UCSD-AML1 (cell line): Measurements from ENCODE around the gene FOSL2.

Experiments
- DNase-seq: peaks from one replicate; lab custom pipeline; 2025; ENCODE audit not compliant: unreplicated experiment; lab: John Stamatoyannopoulos, UW

FOSL2 gene

DNA sequence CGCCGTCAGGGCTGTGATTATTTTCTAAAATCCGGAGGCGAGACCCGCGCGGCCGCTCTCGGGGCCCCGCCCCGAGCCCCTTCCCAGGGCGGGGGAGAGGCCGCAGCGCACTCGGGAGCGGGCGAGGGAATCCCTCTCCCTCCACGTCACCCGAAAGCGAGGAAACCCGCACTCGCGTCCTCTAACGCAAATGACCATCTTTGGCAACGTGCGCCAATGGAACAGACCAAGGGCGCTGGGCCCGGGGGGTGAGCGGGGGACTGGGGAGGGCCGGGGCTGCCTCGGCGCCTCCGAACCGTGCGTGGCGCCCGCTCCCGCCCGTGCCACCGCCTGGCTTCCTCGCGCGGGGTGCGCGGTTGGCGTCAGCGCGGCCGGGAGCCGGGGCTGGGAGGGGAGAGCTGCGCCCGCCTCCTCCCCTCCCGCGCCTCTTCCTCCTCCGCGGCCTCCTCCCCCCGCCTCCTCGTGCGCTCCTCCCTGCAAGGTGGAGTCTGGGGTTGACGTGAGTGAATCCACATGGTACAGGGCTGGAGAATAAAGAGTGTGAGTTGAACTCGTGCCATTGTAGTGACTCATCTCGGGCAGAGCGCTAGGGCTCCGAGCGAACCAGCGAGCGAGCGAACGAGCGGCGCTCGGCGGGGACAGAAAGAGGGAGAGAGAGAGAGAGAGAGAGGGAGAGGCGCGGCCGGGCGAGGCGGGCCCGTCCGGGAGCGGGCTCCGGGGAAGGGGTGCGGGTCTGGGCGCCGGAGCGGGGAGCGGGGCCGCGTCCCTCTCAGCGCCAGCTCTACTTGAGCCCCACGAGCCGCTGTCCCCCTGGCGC lies at the start of gene FOSL2:
FOSL2 (plus strand) TSS at position 562 of the 817 bp plus-strand sequence. CDS start 863 bp downstream, outside the sequence.
- DNase-seq = peak; percentile 94

DNA sequence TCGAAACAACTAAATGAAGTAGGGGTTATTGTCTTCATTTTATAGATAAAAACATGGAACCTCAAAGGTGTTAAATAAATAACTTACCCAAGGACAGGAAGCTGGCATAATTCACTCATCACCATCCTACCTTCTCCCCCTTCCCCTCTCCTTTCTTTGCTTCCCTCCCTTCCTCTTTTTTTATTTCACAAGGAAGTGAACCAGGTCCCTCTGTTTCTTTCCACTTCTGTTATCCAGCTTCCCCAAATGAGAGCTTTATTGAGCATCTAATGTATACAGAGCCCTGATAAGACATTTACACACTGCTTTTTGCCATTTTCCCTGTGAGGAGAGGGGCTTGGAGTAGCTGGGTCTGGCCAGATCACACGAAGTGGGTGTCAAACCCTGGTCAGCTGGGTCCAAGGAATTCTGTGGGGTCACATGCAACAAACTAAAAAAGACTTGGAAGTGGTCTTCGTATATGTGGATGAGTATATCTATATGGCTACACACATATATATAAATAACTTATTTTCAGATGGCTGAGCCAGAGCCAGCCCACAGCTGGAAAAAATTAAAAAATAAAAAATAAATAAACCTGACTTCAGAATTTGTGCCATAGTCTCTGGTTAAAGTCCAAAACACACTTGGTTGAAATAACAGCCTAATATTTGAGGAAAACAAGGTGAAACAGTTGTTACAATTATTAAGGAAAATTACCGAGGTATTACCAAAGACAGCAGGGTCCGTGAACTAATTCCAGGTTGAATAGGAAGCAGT lies 49.3 kb upstream of the FOSL2 start:
- DNase-seq = no peak

DNA sequence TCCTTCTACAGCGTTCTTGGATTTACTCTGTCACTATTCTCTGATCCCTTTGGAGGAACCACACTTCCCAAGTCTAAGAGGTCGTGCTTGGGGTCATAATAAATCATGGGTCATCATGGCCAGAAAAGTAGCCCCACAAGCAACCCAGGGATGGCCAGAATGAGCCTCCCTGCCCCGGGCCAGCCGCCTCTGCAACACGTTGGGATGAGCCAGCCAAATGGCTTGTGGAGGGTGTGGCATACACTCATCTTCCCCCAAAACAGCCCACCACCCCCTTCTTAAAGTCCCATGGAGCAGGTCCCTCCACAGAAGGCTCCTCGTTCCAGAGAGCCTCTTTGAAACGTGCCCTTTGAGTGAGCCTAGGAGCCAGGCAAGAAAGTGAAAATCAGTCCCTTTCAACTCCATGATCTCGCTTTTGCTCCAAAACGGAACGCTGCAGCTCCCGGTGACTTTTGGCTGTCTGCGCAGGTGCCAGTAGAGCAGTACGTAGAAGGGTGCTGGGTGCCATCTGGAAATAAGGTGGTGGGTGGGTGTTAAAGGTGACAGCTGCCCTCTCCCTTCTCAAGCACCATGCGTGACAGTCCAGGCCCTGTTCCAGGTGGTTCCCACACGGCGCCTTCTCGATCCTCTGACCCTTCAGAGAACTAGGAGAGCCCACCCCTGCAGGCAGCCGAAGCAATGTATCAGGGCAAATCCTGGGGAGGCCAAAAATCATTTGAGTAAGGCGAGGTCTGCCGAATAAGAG lies 48.5 kb upstream of the FOSL2 start:
- no peak for DNase-seq

GRCh38 chr2:28344756-28345373 lies 47.8 kb upstream of the FOSL2 start:
- DNase-seq = no peak

- DNase-seq = no peak
Observed at GRCh38 chr2:28345619-28346018, 47.0 kb upstream of the FOSL2 start.

DNA sequence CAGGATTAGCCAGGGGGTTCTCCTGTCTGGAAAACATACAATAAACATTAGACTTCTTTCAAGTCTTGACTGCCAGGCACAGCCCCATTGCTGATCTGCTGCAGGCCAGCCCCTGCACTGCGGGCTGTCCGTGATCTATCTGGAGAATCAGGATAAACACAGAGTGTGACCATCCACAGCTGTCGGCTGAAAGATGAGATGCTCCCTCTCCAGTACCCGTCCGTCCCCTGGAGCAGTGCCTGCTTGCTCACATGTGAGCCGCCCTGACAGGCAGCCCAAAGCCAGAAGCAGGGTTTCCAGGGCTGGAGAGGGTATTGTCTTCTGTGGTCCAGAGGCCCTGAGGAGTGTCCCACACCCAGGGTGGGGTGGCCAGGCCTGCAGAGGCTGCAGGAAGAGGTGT lies 46.1 kb upstream of the FOSL2 start:
- DNase-seq = no peak

DNA sequence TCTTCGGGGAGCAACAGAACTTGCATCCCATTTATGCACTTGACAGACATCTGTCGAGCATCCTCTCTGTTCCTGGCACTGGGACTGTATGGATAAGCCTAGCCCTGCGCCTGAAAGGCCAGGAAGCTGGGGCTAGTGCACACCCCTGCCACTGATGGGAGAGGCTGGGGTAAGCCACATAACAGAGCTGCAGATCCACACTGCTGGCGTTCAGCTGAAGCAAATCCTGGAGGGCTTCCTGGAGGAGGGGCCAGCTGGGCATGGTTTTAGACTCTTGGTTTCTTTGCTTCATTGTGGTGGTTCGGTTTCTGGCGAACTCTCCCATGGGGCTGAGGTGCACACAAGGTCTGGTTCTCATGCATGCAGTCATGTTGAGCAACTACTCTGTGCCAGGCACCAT lies 45.5 kb upstream of the FOSL2 start:
- no peak for DNase-seq

- DNase-seq = no peak
Observed at GRCh38 chr2:28347596-28347995, 45.1 kb upstream of the FOSL2 start.

GRCh38 chr2:28348149-28348567 lies 44.5 kb upstream of the FOSL2 start:
- DNase-seq = peak; percentile 74

GRCh38 chr2:28348921-28349320 lies 43.7 kb upstream of the FOSL2 start:
- no peak for DNase-seq

DNA sequence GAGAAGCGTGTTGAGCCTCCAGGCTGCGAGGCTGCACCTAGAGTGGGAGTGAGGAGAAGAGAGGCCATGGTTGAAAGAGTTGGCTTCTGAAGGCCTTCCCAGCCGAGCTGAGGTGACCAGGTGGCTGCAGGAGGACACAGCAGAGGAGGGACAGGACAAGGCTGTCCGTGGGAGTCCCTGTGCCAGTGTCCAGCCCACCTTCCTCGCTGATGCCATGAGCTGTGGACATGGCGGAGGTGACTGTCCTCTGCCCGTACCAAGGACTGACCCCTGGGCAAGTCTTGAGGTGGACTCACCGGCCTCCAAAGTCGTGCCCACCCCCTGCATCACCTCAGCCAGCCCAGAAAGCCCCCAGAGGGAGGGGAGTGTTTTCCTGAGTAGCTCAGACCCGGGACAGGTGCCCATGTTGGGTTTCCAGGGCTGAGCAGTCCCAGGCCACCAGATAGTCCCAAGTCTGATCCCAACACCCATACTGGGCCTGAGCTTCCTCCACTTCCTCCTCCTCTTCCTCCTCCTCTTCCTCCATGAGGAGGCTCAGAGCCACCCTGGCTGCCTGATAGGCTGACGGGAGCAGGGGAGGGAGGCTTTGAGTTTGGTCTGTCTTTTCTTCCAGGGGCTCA lies 43.0 kb upstream of the FOSL2 start:
- DNase-seq = no peak

DNA sequence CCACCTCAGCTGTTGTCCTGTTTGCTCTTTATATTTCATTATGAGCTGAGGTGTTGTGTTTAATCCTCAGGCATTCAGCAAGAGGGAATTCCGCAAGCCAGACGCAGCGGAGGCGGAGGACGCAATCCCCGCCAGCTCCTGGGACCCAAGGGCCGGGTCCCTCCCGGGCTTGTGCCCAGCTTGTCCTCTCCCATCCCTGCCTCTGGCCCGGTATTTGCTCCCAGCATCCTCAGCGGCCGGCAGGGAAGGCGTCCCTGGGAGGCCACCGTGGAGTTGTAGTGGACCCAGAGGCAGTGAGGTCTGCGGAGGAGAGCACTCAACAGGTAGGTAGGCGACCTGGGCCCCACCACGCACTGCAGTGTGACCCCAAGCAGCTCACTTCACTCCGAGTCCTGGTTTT lies 42.5 kb upstream of the FOSL2 start:
- DNase-seq = no peak

GRCh38 chr2:28350791-28351285 lies 41.8 kb upstream of the FOSL2 start:
- no peak for DNase-seq

GRCh38 chr2:28351621-28352020 lies 41.0 kb upstream of the FOSL2 start:
- no peak for DNase-seq

- DNase-seq = no peak
Observed at GRCh38 chr2:28352104-28352503, 40.6 kb upstream of the FOSL2 start.

DNA sequence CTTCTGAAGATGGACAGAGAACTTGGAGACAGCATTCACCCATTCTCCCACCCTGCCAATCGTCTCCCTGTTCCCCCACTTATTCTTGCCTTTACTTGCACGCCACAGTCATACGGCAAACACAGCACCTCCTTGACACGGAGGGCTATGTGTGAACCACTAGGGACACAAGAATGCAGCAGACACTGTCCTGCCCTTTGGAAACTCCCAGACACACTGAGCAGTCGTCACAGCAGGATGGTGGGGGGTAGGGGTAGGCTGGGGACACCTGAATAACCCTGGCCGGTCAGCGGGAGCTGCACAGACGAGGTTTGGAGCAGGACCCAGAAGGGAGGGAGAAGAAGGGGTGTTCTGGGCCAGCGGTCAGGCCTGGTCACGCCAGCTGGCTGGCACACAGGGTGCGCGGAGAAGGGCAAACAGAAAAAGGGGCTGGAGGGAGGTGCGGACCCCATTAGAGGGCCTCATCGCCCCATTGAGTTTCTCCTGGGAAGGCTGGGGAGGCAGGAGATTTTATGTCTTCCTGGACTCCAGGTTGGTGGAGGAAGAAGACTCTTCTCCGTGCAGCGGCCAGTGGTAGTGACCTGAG lies 40.0 kb upstream of the FOSL2 start:
- DNase-seq = no peak

GRCh38 chr2:28354920-28355520 lies 37.6 kb upstream of the FOSL2 start:
- DNase-seq = no peak

- DNase-seq = peak; percentile 70
Observed at GRCh38 chr2:28355521-28356094, 37.0 kb upstream of the FOSL2 start.
